ENCODE results near the gene SGSH.
"Not testable (repeated sequence)": the region's sequence is repeated elsewhere in the genome, so short reads cannot be mapped to it uniquely, and the experiment has no call there.

The SGSH gene

GRCh38 chr17:80209765-80210164 lies 10.4 kb downstream of the SGSH start:
- H3K4me1 ChIP-seq (ENCODE audit: control insufficient read depth, insufficient read depth, low read length, poor library complexity, severe bottlenecking): no peaks in the 10 kb centered on the region
- no peak overlapping the region for H3K4me3 ChIP-seq (ENCODE audit: extremely low read depth, insufficient read depth, low read length, poor library complexity, severe bottlenecking)
- H3K36me3 ChIP-seq (ENCODE audit: control insufficient read depth, insufficient read depth, low read length): peaks cover 53% of the 10 kb centered on the region
- no peak overlapping the region for H3K27ac ChIP-seq (ENCODE audit: low read depth, low read length, severe bottlenecking)
- H3K9me3 ChIP-seq (ENCODE audit: control insufficient read depth, low read length): no peaks in the 10 kb centered on the region
- 86 to 94% methylated on average over 12 of the region's 12 CpGs for WGBS, 2 experiments (ENCODE audit: insufficient coverage in 2 of 2)

- H3K36me3 ChIP-seq (ENCODE audit: control insufficient read depth, insufficient read depth, low read length): peaks cover 47% of the 10 kb centered on the region
- 94 to 99% methylated on average over 15 to 16 of the region's 16 CpGs for WGBS, 2 experiments (ENCODE audit: insufficient coverage in 2 of 2)
- H3K9me3 ChIP-seq (ENCODE audit: control insufficient read depth, low read length): no peaks in the 10 kb centered on the region
- no peak overlapping the region for H3K4me3 ChIP-seq (ENCODE audit: extremely low read depth, insufficient read depth, low read length, poor library complexity, severe bottlenecking)
- no peak overlapping the region for H3K27ac ChIP-seq (ENCODE audit: low read depth, low read length, severe bottlenecking)
- H3K4me1 ChIP-seq (ENCODE audit: control insufficient read depth, insufficient read depth, low read length, poor library complexity, severe bottlenecking): no peaks in the 10 kb centered on the region
Measured at GRCh38 chr17:80208050-80208449, 12.1 kb downstream of the SGSH start.

- WGBS, 2 experiments (ENCODE audit: insufficient coverage in 2 of 2): 89 to 90% methylated on average over 11 to 12 of the region's 13 CpGs
- Histone ChIP-seq H3K4me1 (ENCODE audit: control insufficient read depth, insufficient read depth, low read length, poor library complexity, severe bottlenecking) (no peaks in the 10 kb centered on the region), H3K27ac (ENCODE audit: low read depth, low read length, severe bottlenecking) (no peak overlapping the region), H3K36me3 (ENCODE audit: control insufficient read depth, insufficient read depth, low read length) (peaks cover 33% of the 10 kb centered on the region), H3K9me3 (ENCODE audit: control insufficient read depth, low read length) (no peaks in the 10 kb centered on the region), H3K4me3 (ENCODE audit: extremely low read depth, insufficient read depth, low read length, poor library complexity, severe bottlenecking) (no peak overlapping the region)
Measured at GRCh38 chr17:80205811-80206210, 14.3 kb downstream of the SGSH start.

GRCh38 chr17:80204626-80205468 lies 15.3 kb downstream of the SGSH start:
- 74 to 87% methylated on average over 11 to 18 of the region's 19 CpGs for WGBS, 2 experiments (ENCODE audit: insufficient coverage in 2 of 2)
- H3K4me1 ChIP-seq (ENCODE audit: control insufficient read depth, insufficient read depth, low read length, poor library complexity, severe bottlenecking): no peaks in the 10 kb centered on the region
- peaks cover 23% of the 10 kb centered on the region for H3K36me3 ChIP-seq (ENCODE audit: control insufficient read depth, insufficient read depth, low read length)
- no peak overlapping the region for H3K4me3 ChIP-seq (ENCODE audit: extremely low read depth, insufficient read depth, low read length, poor library complexity, severe bottlenecking)
- H3K27ac ChIP-seq (ENCODE audit: low read depth, low read length, severe bottlenecking): no peak overlapping the region
- no peaks in the 10 kb centered on the region for H3K9me3 ChIP-seq (ENCODE audit: control insufficient read depth, low read length)

GRCh38 chr17:80203471-80203963 lies 16.6 kb downstream of the SGSH start:
- H3K4me3 ChIP-seq (ENCODE audit: extremely low read depth, insufficient read depth, low read length, poor library complexity, severe bottlenecking): no peak overlapping the region
- no peaks in the 10 kb centered on the region for H3K4me1 ChIP-seq (ENCODE audit: control insufficient read depth, insufficient read depth, low read length, poor library complexity, severe bottlenecking)
- H3K27ac ChIP-seq (ENCODE audit: low read depth, low read length, severe bottlenecking): no peak overlapping the region
- H3K9me3 ChIP-seq (ENCODE audit: control insufficient read depth, low read length): no peaks in the 10 kb centered on the region
- 73 to 94% methylated on average over 3 to 7 of the region's 11 CpGs for WGBS, 2 experiments (ENCODE audit: insufficient coverage in 2 of 2)
- peaks cover 14% of the 10 kb centered on the region for H3K36me3 ChIP-seq (ENCODE audit: control insufficient read depth, insufficient read depth, low read length)

DNA sequence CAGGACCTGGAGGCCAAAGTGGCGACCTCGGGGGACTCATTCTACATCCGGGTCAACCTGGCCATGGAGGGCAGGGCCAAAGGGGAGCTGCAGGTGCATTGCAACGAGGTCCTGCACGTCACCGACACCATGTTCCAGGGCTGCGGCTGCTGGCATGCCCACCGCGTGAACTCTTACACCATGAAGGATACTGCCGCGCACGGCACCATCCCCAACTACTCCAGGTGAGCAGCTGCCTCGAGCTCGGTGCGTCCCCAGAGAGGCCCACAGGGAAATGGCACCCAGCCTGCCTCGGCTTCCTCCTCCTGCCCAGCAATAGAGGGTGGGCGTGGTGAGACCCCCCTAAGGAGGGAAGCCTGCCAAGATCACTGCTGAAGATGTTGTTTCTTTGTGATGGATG lies 17.9 kb downstream of the SGSH start:
- Histone ChIP-seq H3K9me3 (ENCODE audit: control insufficient read depth, low read length) (no peaks in the 10 kb centered on the region), H3K4me1 (ENCODE audit: control insufficient read depth, insufficient read depth, low read length, poor library complexity, severe bottlenecking) (no peaks in the 10 kb centered on the region), H3K4me3 (ENCODE audit: extremely low read depth, insufficient read depth, low read length, poor library complexity, severe bottlenecking) (no peak overlapping the region), H3K36me3 (ENCODE audit: control insufficient read depth, insufficient read depth, low read length) (peaks cover 3% of the 10 kb centered on the region), H3K27ac (ENCODE audit: low read depth, low read length, severe bottlenecking) (no peak overlapping the region)
- 96% methylated on average over 13 to 16 of the region's 17 CpGs for WGBS, 2 experiments (ENCODE audit: insufficient coverage in 2 of 2)

GRCh38 chr17:80201446-80201845 lies 18.7 kb downstream of the SGSH start:
- Histone ChIP-seq H3K4me3 (ENCODE audit: extremely low read depth, insufficient read depth, low read length, poor library complexity, severe bottlenecking) (no peak overlapping the region), H3K4me1 (ENCODE audit: control insufficient read depth, insufficient read depth, low read length, poor library complexity, severe bottlenecking) (no peaks in the 10 kb centered on the region), H3K9me3 (ENCODE audit: control insufficient read depth, low read length) (no peaks in the 10 kb centered on the region), H3K27ac (ENCODE audit: low read depth, low read length, severe bottlenecking) (no peak overlapping the region), H3K36me3 (ENCODE audit: control insufficient read depth, insufficient read depth, low read length) (no peaks in the 10 kb centered on the region)
- 92 to 97% methylated on average over 15 of the region's 15 CpGs for WGBS, 2 experiments (ENCODE audit: insufficient coverage in 2 of 2)

DNA sequence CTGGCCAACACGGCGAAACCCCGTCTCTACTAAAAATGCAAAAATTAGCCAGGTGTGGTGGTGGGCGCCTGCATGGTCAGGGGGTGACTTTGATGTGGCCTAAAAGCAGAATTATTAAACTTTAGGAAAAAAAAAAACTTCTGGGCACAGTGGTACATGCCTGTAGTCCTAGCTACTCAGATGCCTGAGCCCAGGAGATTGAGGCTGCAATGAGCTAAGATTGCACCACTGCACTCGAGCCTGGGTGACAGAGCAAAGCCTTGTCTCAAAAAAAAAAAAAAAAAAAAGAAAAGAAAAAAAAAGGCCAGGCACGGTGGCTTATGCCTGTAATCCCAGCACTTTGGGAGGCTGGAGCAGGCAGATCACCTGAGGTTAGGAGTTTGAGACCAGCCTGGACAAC lies 20.8 kb downstream of the SGSH start:
- not testable (repeated sequence) for H3K4me3 ChIP-seq (ENCODE audit: extremely low read depth, insufficient read depth, low read length, poor library complexity, severe bottlenecking); H3K4me1 ChIP-seq (ENCODE audit: control insufficient read depth, insufficient read depth, low read length, poor library complexity, severe bottlenecking); H3K36me3 ChIP-seq (ENCODE audit: control insufficient read depth, insufficient read depth, low read length); H3K9me3 ChIP-seq (ENCODE audit: control insufficient read depth, low read length); H3K27ac ChIP-seq (ENCODE audit: low read depth, low read length, severe bottlenecking)
- 94 to 98% methylated on average over 4 to 5 of the region's 6 CpGs for WGBS, 2 experiments (ENCODE audit: insufficient coverage in 2 of 2)

DNA sequence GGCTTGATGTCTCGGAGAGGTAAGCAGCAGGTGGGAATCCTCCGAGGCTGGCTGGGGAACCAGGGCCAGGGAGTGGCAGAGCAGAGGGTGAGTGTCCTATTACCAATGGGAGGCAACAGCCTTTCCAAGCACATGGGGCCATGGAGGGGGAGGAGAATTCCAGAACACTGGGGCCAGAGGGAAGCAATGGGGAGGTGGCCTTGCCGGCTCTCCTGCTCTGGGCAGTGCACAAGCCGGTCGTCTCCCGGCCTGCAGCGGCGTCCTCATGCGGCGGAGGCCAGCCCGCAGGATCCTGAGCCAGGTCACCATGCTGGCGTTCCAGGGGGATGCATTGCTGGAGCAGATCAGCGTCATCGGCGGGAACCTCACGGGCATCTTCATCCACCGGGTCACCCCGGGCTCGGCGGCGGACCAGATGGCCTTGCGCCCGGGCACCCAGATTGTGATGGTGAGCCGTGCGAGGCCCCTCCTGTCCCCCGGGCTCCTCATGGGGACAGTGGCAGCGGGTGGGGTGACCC lies 21.9 kb downstream of the SGSH start:
- 86 to 87% methylated on average over 26 to 27 of the region's 27 CpGs for WGBS, 2 experiments (ENCODE audit: insufficient coverage in 2 of 2)
- H3K36me3 ChIP-seq (ENCODE audit: control insufficient read depth, insufficient read depth, low read length): no peaks in the 10 kb centered on the region
- H3K4me3 ChIP-seq (ENCODE audit: extremely low read depth, insufficient read depth, low read length, poor library complexity, severe bottlenecking): no peak overlapping the region
- H3K27ac ChIP-seq (ENCODE audit: low read depth, low read length, severe bottlenecking): no peak overlapping the region
- H3K9me3 ChIP-seq (ENCODE audit: control insufficient read depth, low read length): no peaks in the 10 kb centered on the region
- no peaks in the 10 kb centered on the region for H3K4me1 ChIP-seq (ENCODE audit: control insufficient read depth, insufficient read depth, low read length, poor library complexity, severe bottlenecking)

DNA sequence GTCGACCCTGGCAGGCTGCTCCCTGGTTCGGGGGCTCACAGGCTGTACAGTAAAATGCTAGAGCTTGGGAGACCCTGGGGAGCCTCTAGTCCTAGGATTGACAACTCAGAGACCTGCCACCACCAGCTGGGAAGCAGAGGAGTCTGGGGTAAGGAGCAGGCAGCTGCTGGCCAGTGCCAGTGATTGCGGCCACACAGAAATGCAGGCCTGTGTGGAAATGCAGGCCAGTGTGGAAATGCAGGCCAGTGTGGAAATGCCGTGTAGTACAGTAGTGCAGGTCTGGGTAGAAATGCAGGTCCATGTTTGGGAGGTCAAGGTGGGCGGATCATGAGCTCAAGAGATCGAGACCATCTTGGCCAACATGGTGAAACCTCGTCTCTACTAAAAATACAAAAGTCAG lies 23.5 kb downstream of the SGSH start:
- 84 to 91% methylated on average over 6 to 7 of the region's 7 CpGs for WGBS, 2 experiments (ENCODE audit: insufficient coverage in 2 of 2)
- no peaks in the 10 kb centered on the region for H3K36me3 ChIP-seq (ENCODE audit: control insufficient read depth, insufficient read depth, low read length)
- H3K27ac ChIP-seq (ENCODE audit: low read depth, low read length, severe bottlenecking): no peak overlapping the region
- no peaks in the 10 kb centered on the region for H3K9me3 ChIP-seq (ENCODE audit: control insufficient read depth, low read length)
- no peaks in the 10 kb centered on the region for H3K4me1 ChIP-seq (ENCODE audit: control insufficient read depth, insufficient read depth, low read length, poor library complexity, severe bottlenecking)
- H3K4me3 ChIP-seq (ENCODE audit: extremely low read depth, insufficient read depth, low read length, poor library complexity, severe bottlenecking): no peak overlapping the region

Measured in mesodermal cell (in vitro differentiated cells).